HepG2 (cell line): Measurements from ENCODE around the gene SYVN1. TPM values are rescaled to one million over a fixed set of nuclear protein-coding genes. Genes with fewer than 3 reads are reported as not detected.

Experiments
- CBX5 ChIP-seq: sonication (generic); formaldehyde crosslinking; IDR thresholded peaks from 2 replicates; pipeline ENCODE4 v1.4.0; 2020; ENCODE audit warnings: missing genetic modification reagents, borderline replicate concordance
- CCAR2 ChIP-seq: fragments of 200-400 bp; formaldehyde crosslinking; optimal IDR thresholded peaks from 2 replicates; pipeline ENCODE3; 2018; ENCODE audit warnings: low read depth, mild to moderate bottlenecking, low read length, moderate library complexity
- HIVEP1 ChIP-seq: sonication (generic); formaldehyde crosslinking; IDR thresholded peaks from 2 replicates; pipeline ENCODE4 v1.4.0; 2020; ENCODE audit warnings: mild to moderate bottlenecking, missing genetic modification reagents
- HMG20A ChIP-seq: IDR thresholded peaks from 2 replicates; pipeline ENCODE4 v1.6.1; 2016; ENCODE audit warnings: borderline replicate concordance
- JUN ChIP-seq: sonication (generic); formaldehyde crosslinking; IDR thresholded peaks from 2 replicates; pipeline ENCODE4 v1.4.0; 2020; ENCODE audit warnings: mild to moderate bottlenecking, missing genetic modification reagents
- KDM5A ChIP-seq: fragments of 200-600 bp; sonication (generic); IDR thresholded peaks from 2 replicates; pipeline ENCODE4 v1.7.0; 2018; ENCODE audit warnings: antibody characterized with exemption, mild to moderate bottlenecking, low read length, borderline replicate concordance
- KLF12 ChIP-seq: sonication (generic); formaldehyde crosslinking; IDR thresholded peaks from 2 replicates; pipeline ENCODE4 v1.4.0; 2020; ENCODE audit warnings: missing genetic modification reagents, borderline replicate concordance
- MED13 ChIP-seq: sonication (generic); formaldehyde crosslinking; IDR thresholded peaks from 2 replicates; pipeline ENCODE4 v1.5.0; 2020; ENCODE audit warnings: missing genetic modification reagents
- MYPOP ChIP-seq: sonication (generic); formaldehyde crosslinking; IDR thresholded peaks from 2 replicates; pipeline ENCODE4 v1.8.1; 2023; ENCODE audit warnings: mild to moderate bottlenecking, moderate library complexity, missing genetic modification reagents
- NCOA5 ChIP-seq: sonication (generic); formaldehyde crosslinking; IDR thresholded peaks from 2 replicates; pipeline ENCODE4 v1.4.0; 2020; ENCODE audit warnings: missing genetic modification reagents
- PHF20 ChIP-seq: sonication (generic); formaldehyde crosslinking; IDR thresholded peaks from 2 replicates; pipeline ENCODE4 v1.5.0; 2020; ENCODE audit warnings: mild to moderate bottlenecking, missing genetic modification reagents
- PITX1 ChIP-seq: sonication (generic); formaldehyde crosslinking; IDR thresholded peaks from 2 replicates; pipeline ENCODE4 v1.5.1; 2020; ENCODE audit warnings: mild to moderate bottlenecking, missing genetic modification reagents
- RFXANK ChIP-seq: IDR thresholded peaks from 2 replicates; pipeline ENCODE4 v1.6.1; 2016
- SNAI1 ChIP-seq: sonication (generic); formaldehyde crosslinking; IDR thresholded peaks from 2 replicates; pipeline ENCODE4 v1.5.0; 2020; ENCODE audit warnings: mild to moderate bottlenecking, missing genetic modification reagents, borderline replicate concordance
- TCF7 ChIP-seq: sonication (generic); IDR thresholded peaks from 2 replicates; pipeline ENCODE4 v1.6.1; 2016; ENCODE audit warnings: antibody characterized with exemption, low read depth
- TGIF2 ChIP-seq: IDR thresholded peaks from 2 replicates; pipeline ENCODE4 v1.6.1; 2016; ENCODE audit warnings: control low read depth, missing compliant biosample characterization
- WIZ ChIP-seq: sonication (generic); formaldehyde crosslinking; IDR thresholded peaks from 2 replicates; pipeline ENCODE4 v1.5.1; 2020; ENCODE audit warnings: mild to moderate bottlenecking, missing genetic modification reagents
- ZNF124 ChIP-seq: sonication (generic); formaldehyde crosslinking; IDR thresholded peaks from 2 replicates; pipeline ENCODE4 v1.4.0; 2020; ENCODE audit warnings: missing genetic modification reagents
- ZNF136 ChIP-seq: sonication (generic); formaldehyde crosslinking; IDR thresholded peaks from 2 replicates; pipeline ENCODE4 v1.8.1; 2022; ENCODE audit warnings: low read depth, mild to moderate bottlenecking, moderate library complexity, missing genetic modification reagents
- ZNF772 ChIP-seq: sonication (generic); formaldehyde crosslinking; IDR thresholded peaks from 2 replicates; pipeline ENCODE4 v1.5.0; 2020; ENCODE audit warnings: mild to moderate bottlenecking, missing genetic modification reagents
- ZNF850 ChIP-seq: sonication (generic); formaldehyde crosslinking; conservative IDR thresholded peaks from 2 replicates; pipeline ENCODE4 v1.9.0; 2021; ENCODE audit warnings: mild to moderate bottlenecking, missing genetic modification reagents
- ZUFSP ChIP-seq: sonication (generic); formaldehyde crosslinking; IDR thresholded peaks from 2 replicates; pipeline ENCODE4 v1.9.0; 2021; ENCODE audit warnings: missing genetic modification reagents, mild to moderate bottlenecking, borderline replicate concordance
- polyA plus RNA-seq, 8 experiments: library from polyadenylated mRNA; depleted of rRNA in 3 of 8; stranded (reverse) in 7 of 8; unstranded in 1 of 8; fragments of >200 nt; fragmentation: Illumina TruSeq in 4 of 8; extraction: Trizol in 4 of 8; gene quantifications; 2 replicates each; pipeline versions ENCODE4 v1.2.1 to v1.2.3, GENCODE V29; 2011 to 2016; ENCODE audit warnings: low read depth in 4 of 8, missing spikeins in 1 of 8, mixed read lengths in 1 of 8; ENCODE audit not compliant: insufficient read depth in 1 of 8
- total RNA-seq, 5 experiments: library from RNA; depleted of rRNA; stranded (reverse); fragments of >200 nt; fragmentation: Illumina TruSeq; extraction: Trizol; gene quantifications; 2 replicates each; pipeline ENCODE4 v1.2.3, GENCODE V29; 2016; ENCODE audit warnings: low read depth in 1 of 5
- TF ChIP-seq, protein P1 (sequence below): sonication (generic); formaldehyde crosslinking; IDR thresholded peaks from 2 replicates; pipeline ENCODE4 v1.4.0; 2020; ENCODE audit warnings: mild to moderate bottlenecking, missing genetic modification reagents
- TF ChIP-seq, protein P2 (sequence below): sonication (generic); formaldehyde crosslinking; conservative IDR thresholded peaks from 2 replicates; pipeline ENCODE4 v1.8.1; 2023; ENCODE audit warnings: missing genetic modification reagents

Gene SYVN1
- total and polyA plus RNA-seq, 2 of the 13 experiments (the other 11 are each of a cell fraction or from before 2014, with no cell fraction given), result 10.3 to 22.5 TPM

DNA sequence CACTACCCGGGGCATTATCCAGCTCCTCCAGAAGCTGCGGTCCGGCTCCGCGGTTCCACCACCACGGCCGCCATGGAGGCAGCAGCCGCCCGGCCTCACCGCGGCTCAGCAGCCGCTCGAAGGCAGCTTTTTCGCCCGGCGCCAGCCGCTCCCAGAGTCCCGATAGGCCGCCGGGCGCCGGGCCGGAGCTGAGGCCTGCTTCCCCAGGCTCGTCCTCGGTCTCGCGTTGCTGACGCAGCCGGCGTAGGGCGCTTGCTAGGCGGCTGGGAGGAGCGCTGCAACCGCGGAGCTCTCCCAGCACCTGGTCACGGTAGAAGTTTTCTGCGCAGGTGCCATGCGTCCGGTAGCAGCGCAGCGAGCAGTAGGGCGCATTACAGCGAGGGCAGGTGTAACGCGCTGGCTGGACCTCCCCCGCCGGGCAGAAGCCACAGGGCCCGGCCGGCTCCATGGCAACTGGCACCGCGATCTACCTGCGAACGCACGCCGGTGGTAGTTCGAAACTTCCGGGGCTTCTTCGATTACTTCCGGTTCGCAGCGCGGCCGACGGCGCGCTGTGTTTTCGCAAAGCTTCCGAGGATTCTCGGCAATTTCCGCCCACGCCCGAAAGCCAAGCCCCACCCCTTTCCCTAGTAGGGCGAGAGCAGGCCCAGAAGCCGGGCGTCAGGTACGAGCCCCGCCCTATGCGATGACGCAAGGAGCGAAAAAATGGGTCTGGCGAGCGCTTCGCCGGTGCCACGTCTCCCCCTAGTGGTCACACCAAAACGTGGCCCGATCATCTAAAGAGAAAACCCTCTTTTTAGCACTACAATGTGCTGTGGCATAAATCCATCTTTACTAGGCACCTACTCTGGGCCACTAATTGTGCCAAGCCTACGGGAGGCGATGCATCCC, 16.9 kb downstream of the SYVN1 start, which contains the start of gene ZNHIT2 (continued):
- TF ChIP-seq PITX1 (CRISPR knock-in tag), result peak; percentile 21; the same call in 1 of the 2 replicates
- TF ChIP-seq PHF20 (CRISPR knock-in tag), result peak; percentile 88
- TF ChIP-seq, protein P1, sequence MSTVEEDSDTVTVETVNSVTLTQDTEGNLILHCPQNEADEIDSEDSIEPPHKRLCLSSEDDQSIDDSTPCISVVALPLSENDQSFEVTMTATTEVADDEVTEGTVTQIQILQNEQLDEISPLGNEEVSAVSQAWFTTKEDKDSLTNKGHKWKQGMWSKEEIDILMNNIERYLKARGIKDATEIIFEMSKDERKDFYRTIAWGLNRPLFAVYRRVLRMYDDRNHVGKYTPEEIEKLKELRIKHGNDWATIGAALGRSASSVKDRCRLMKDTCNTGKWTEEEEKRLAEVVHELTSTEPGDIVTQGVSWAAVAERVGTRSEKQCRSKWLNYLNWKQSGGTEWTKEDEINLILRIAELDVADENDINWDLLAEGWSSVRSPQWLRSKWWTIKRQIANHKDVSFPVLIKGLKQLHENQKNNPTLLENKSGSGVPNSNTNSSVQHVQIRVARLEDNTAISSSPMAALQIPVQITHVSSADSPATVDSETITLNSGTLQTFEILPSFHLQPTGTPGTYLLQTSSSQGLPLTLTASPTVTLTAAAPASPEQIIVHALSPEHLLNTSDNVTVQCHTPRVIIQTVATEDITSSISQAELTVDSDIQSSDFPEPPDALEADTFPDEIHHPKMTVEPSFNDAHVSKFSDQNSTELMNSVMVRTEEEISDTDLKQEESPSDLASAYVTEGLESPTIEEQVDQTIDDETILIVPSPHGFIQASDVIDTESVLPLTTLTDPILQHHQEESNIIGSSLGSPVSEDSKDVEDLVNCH (CRISPR knock-in tag), result no peak
- TF ChIP-seq KDM5A, result peak; percentile 84
- 0 out of 2 replicates have a peak, but pooled peaks have one; percentile 74 for TF ChIP-seq ZUFSP (CRISPR knock-in tag)
- TF ChIP-seq CCAR2, result peak; percentile 71
- TF ChIP-seq ZNF772 (CRISPR knock-in tag), result peak; percentile 90
- TF ChIP-seq KLF12 (CRISPR knock-in tag), result peak; percentile 74; the same call in 1 of the 2 replicates
- 0 out of 2 replicates have a peak, but pooled peaks have one; percentile 47 for TF ChIP-seq JUN (CRISPR knock-in tag)
- peak; percentile 57; the same call in 1 of the 2 replicates for TF ChIP-seq RFXANK (CRISPR knock-in tag)
- TF ChIP-seq TGIF2, result peak; percentile 11
- no peak for TF ChIP-seq HMG20A (CRISPR knock-in tag)
- TF ChIP-seq MYPOP, result peak; percentile 84
- TF ChIP-seq NCOA5, result peak; percentile 69; the same call in 1 of the 2 replicates
- TF ChIP-seq SNAI1 (CRISPR knock-in tag), result no peak
- TF ChIP-seq, protein P2, sequence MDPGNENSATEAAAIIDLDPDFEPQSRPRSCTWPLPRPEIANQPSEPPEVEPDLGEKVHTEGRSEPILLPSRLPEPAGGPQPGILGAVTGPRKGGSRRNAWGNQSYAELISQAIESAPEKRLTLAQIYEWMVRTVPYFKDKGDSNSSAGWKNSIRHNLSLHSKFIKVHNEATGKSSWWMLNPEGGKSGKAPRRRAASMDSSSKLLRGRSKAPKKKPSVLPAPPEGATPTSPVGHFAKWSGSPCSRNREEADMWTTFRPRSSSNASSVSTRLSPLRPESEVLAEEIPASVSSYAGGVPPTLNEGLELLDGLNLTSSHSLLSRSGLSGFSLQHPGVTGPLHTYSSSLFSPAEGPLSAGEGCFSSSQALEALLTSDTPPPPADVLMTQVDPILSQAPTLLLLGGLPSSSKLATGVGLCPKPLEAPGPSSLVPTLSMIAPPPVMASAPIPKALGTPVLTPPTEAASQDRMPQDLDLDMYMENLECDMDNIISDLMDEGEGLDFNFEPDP (CRISPR knock-in tag), result 0 out of 2 replicates have a peak, but pooled peaks have one; percentile 62
- TF ChIP-seq TCF7, result no peak
- TF ChIP-seq CBX5 (CRISPR knock-in tag), result no peak
- TF ChIP-seq ZNF850 (CRISPR knock-in tag), result no peak
- TF ChIP-seq ZNF124, result peak; percentile 38; the same call in 1 of the 2 replicates
- peak; percentile 35; the same call in 1 of the 2 replicates for TF ChIP-seq WIZ (CRISPR knock-in tag)
- TF ChIP-seq HIVEP1 (CRISPR knock-in tag), result no peak
- peak; percentile 39 for TF ChIP-seq MED13 (CRISPR knock-in tag)
- 0 out of 2 replicates have a peak, but pooled peaks have one; percentile 24 for TF ChIP-seq ZNF136 (CRISPR knock-in tag)
